OCI-LY7 (cell line): ENCODE measurements around the gene SIL1. TPM values are rescaled to one million over a fixed set of nuclear protein-coding genes. Genes with fewer than 3 reads are reported as not detected.

ENCODE experiments used
- BruUV-seq: library from RNA; stranded (reverse); fragments of 400-500 nt; replicated peaks from 2 replicates; lab custom pipeline; 2021; lab: Mats Ljungman, UMichigan
- CTCF ChIA-PET: fragments of 300-600 bp; sonication (Branson Sonifier 250); formaldehyde crosslinking; loops from one replicate; lab custom pipeline; 2022; ENCODE audit warnings: antibody characterized with exemption; ENCODE audit not compliant: unreplicated experiment; lab: Charles Lee
- POLR2A ChIA-PET: fragments of 300-600 bp; sonication (Branson Sonifier 250); formaldehyde crosslinking; loops from one replicate; lab custom pipeline; 2022; ENCODE audit warnings: antibody characterized with exemption; lab: Charles Lee
- DNase-seq: peaks from one replicate; pipeline ENCODE4 v3.0.0-alpha.2; 2015; ENCODE audit warnings: low spot score
- H2AFZ ChIP-seq: fragments of 200-600 bp; sonication (generic), shearing (Covaris generic); 2 replicates; pipeline ENCODE4 v1.6.1; 2014; ENCODE audit warnings: mild to moderate bottlenecking, antibody characterized with exemption, low read length, moderate library complexity
- H3K27ac ChIP-seq: fragments of 200-600 bp; sonication (generic); 2 replicates; pipeline ENCODE4 v1.5.1; 2014; ENCODE audit warnings: mixed run types, low read depth, mild to moderate bottlenecking, moderate library complexity, low read length, inconsistent platforms; ENCODE audit not compliant: poor library complexity, severe bottlenecking
- H3K36me3 ChIP-seq: fragments of 200-600 bp; sonication (generic); 2 replicates; pipeline ENCODE4 v1.6.1; 2014; ENCODE audit warnings: mild to moderate bottlenecking, antibody characterized with exemption, low read length, moderate library complexity, mixed read lengths; ENCODE audit not compliant: insufficient read depth
- H3K4me1 ChIP-seq: fragments of 200-600 bp; sonication (generic); 2 replicates; pipeline ENCODE4 v1.5.1; 2014; ENCODE audit warnings: mild to moderate bottlenecking, low read length; ENCODE audit not compliant: insufficient read depth, poor library complexity, severe bottlenecking
- H3K4me2 ChIP-seq: fragments of 200-600 bp; sonication (generic); 2 replicates; pipeline ENCODE4 v1.6.1; 2014; ENCODE audit warnings: mild to moderate bottlenecking, low read length
- H3K4me3 ChIP-seq: fragments of 200-600 bp; sonication (generic); 2 replicates; pipeline ENCODE4 v1.5.1; 2014; ENCODE audit warnings: mild to moderate bottlenecking, low read depth, low read length; ENCODE audit not compliant: poor library complexity, severe bottlenecking
- H3K79me2 ChIP-seq: fragments of 200-600 bp; sonication (generic); 2 replicates; pipeline ENCODE4 v1.6.1; 2016; ENCODE audit warnings: low read depth, mild to moderate bottlenecking, low read length, moderate library complexity, mixed read lengths; ENCODE audit not compliant: insufficient read depth
- H3K9me2 ChIP-seq: fragments of 200-600 bp; sonication (generic); 2 replicates; pipeline ENCODE4 v1.6.1; 2016; ENCODE audit warnings: mild to moderate bottlenecking, low read length, mixed read lengths; ENCODE audit not compliant: insufficient read depth
- H3K9me3 ChIP-seq: fragments of 200-600 bp; sonication (generic); 2 replicates; pipeline ENCODE4 v1.6.1; 2014; ENCODE audit warnings: mild to moderate bottlenecking, mixed run types, low read length, mixed read lengths
- H4K20me1 ChIP-seq: fragments of 200-600 bp; sonication (generic); 2 replicates; pipeline ENCODE4 v1.6.1; 2014; ENCODE audit warnings: mild to moderate bottlenecking, antibody characterized with exemption, low read length, moderate library complexity, mixed read lengths; ENCODE audit not compliant: insufficient read depth
- CTCF ChIP-seq: fragments of 200-600 bp; sonication (generic); conservative IDR thresholded peaks from 2 replicates; pipeline ENCODE4 v1.5.1; 2014; ENCODE audit warnings: mild to moderate bottlenecking, antibody characterized with exemption, low read length, moderate library complexity, mixed read lengths
- EZH2phosphoT487 ChIP-seq: fragments of 200-600 bp; sonication (generic); IDR thresholded peaks from 2 replicates; pipeline ENCODE4 v1.6.1; 2018; ENCODE audit warnings: low read depth, borderline replicate concordance, mild to moderate bottlenecking, mixed run types, antibody characterized with exemption, low read length, moderate library complexity, mixed read lengths
- intact Hi-C: fragments of 100-400 bp; cut with micrococcal nuclease; formaldehyde crosslinking; loops from one replicate; pipeline ENCODE4 v1.10.0; 2022; ENCODE audit not compliant: unreplicated experiment
- total RNA-seq, 2 experiments: library from RNA; depleted of rRNA in 1 of 2; stranded (reverse); fragments of >200 nt in 1 of 2; shearing (Covaris generic) in 1 of 2; gene quantifications; 2 replicates each; pipeline ENCODE4 v1.2.3, GENCODE V29; 2014 to 2022

Gene SIL1
- total RNA-seq, 2 experiments from 2014 or later = 9.2 to 22.8 TPM

- no peaks in the 10 kb centered on the region for H3K36me3 ChIP-seq
- TF ChIP-seq CTCF (no peak), EZH2phosphoT487 (no peak)
- H3K79me2 ChIP-seq = no peaks in the 10 kb centered on the region
- H3K4me1 ChIP-seq = no peaks in the 10 kb centered on the region
- H3K4me3 ChIP-seq = no peak overlapping the region
- CTCF ChIA-PET = no interaction called here
- no peaks in the 10 kb centered on the region for H3K9me2 ChIP-seq
- H3K9me3 ChIP-seq = no peaks in the 10 kb centered on the region
- no peak overlapping the region for H3K4me2 ChIP-seq
- DNase-seq = no peak
- POLR2A ChIA-PET = no interaction called here
- H2AFZ ChIP-seq = no peak overlapping the region
- H4K20me1 ChIP-seq = no peaks in the 10 kb centered on the region
- intact Hi-C loops = no loop called here
- H3K27ac ChIP-seq = no peak overlapping the region
- BruUV-seq = no TSS peak
These were observed 17.2 kb upstream of the SIL1 start for GRCh38 chr5:139215107-139215975.

DNA sequence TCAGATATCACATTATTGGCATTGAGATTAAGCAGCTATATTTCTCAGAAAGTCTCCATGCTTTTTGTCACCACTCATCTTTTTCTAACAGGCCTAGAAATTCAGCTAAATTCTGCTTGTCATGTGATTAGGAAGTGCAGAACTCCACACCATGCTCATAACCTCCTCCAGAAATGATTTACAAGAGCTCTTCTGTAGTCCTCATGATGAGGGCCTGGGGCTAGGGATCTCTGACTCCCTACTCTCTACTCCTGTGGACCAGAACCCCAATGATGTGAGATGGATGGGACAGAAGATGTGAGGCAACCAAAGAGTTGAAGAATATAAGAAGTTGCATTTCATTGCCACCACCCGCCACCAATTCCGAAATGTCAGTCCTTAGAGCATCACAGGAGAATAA, 16.5 kb upstream of the SIL1 start:
- Histone ChIP-seq H3K9me2 (no peaks in the 10 kb centered on the region), H4K20me1 (no peaks in the 10 kb centered on the region), H2AFZ (no peak overlapping the region), H3K27ac (no peak overlapping the region), H3K4me1 (no peaks in the 10 kb centered on the region), H3K4me3 (no peak overlapping the region), H3K36me3 (no peaks in the 10 kb centered on the region), H3K79me2 (no peaks in the 10 kb centered on the region), H3K4me2 (no peak overlapping the region), H3K9me3 (no peaks in the 10 kb centered on the region)
- DNase-seq = no peak
- no TSS peak for BruUV-seq
- intact Hi-C loops = no loop called here
- ChIA-PET CTCF (no interaction called here), POLR2A (interaction anchor here (0.9 kb wide), 1 partner anchor 16 kb away, joined by 3 read pairs; the partner anchor contains the start of gene SIL1)
- TF ChIP-seq EZH2phosphoT487 = no peak
- no peak for TF ChIP-seq CTCF

DNA sequence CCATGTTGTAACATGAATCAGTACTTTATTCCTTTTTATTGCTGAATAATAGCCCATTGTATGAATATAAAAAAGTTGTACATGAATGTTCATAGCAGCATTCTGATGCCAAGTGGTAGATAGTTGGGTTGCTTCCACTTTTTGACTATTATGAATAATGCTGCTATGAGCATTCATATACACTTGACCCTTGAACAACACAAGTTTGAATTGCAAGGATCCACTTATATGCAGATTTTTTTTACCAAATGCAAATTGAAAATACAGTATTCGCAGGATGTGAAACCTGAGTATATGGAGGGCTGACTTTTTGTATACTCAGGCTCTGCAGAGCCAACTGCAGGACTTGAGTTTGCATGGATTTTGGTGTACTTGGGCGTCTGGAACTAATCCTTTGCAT, 14.7 kb upstream of the SIL1 start:
- no peaks in the 10 kb centered on the region for H3K9me2 ChIP-seq
- TF ChIP-seq CTCF = no peak
- no peaks in the 10 kb centered on the region for H4K20me1 ChIP-seq
- DNase-seq = no peak
- H3K79me2 ChIP-seq = no peaks in the 10 kb centered on the region
- BruUV-seq = no TSS peak
- H3K4me3 ChIP-seq = no peak overlapping the region
- H3K9me3 ChIP-seq = no peaks in the 10 kb centered on the region
- ChIA-PET POLR2A (no interaction called here), CTCF (no interaction called here)
- H3K27ac ChIP-seq = no peak overlapping the region
- no peak overlapping the region for H3K4me2 ChIP-seq
- intact Hi-C loops = no loop called here
- no peak overlapping the region for H2AFZ ChIP-seq
- H3K4me1 ChIP-seq = no peaks in the 10 kb centered on the region
- H3K36me3 ChIP-seq = no peaks in the 10 kb centered on the region
